Naive B cell (primary cell): ENCODE measurements around the gene RBM14. TPM values are rescaled to one million over a fixed set of nuclear protein-coding genes. Genes with fewer than 3 reads are reported as not detected.
"Not testable (repeated sequence)": the region's sequence is repeated elsewhere in the genome, so short reads cannot be mapped to it uniquely, and the experiment has no call there.

Experiments
- ATAC-seq, 2 donors: fragments of 150-1000 bp; cut with Tn5 transposase; 2 replicates each; pipeline ENCODE4 v1.10.0; 2021; ENCODE audit warnings: low read depth in 2 of 2, mild to moderate bottlenecking in 2 of 2, moderate library complexity in 2 of 2
- DNase-seq: peaks from one replicate; pipeline ENCODE4 v3.0.0; 2022
- H3K27ac Mint-ChIP-seq, 6 donors: one replicate each; pipeline ENCODE4 v1.8.0; 2020 to 2022; ENCODE audit warnings: mild to moderate bottlenecking in 6 of 6, mixed read lengths in 6 of 6, moderate library complexity in 5 of 6, inconsistent platforms in 2 of 6
- H3K27me3 Mint-ChIP-seq, 3 donors: one replicate each; pipeline ENCODE4 v1.8.0; 2021 to 2022; ENCODE audit warnings: mixed read lengths in 3 of 3, mild to moderate bottlenecking in 1 of 3
- H3K36me3 Mint-ChIP-seq, 2 donors: one replicate each; pipeline ENCODE4 v1.8.0; 2020 to 2022; ENCODE audit warnings: mixed read lengths in 2 of 2, inconsistent platforms in 1 of 2, mild to moderate bottlenecking in 1 of 2
- H3K4me1 Mint-ChIP-seq, 3 donors: one replicate each; pipeline ENCODE4 v1.8.0; 2020 to 2022; ENCODE audit warnings: mixed read lengths in 3 of 3, inconsistent platforms in 1 of 3, mild to moderate bottlenecking in 1 of 3, moderate library complexity in 1 of 3
- H3K4me3 Mint-ChIP-seq, 8 donors: one replicate each; pipeline ENCODE4 v1.8.0; 2020 to 2022; ENCODE audit warnings: mild to moderate bottlenecking in 8 of 8, mixed read lengths in 8 of 8, moderate library complexity in 8 of 8, inconsistent platforms in 2 of 8
- H3K9me3 Mint-ChIP-seq, 7 donors: one replicate each; pipeline ENCODE4 v1.8.0; 2020 to 2022; ENCODE audit warnings: mixed read lengths in 7 of 7, mild to moderate bottlenecking in 5 of 7, inconsistent platforms in 2 of 7, moderate library complexity in 1 of 7
- polyA plus RNA-seq, 6 donors: library from polyadenylated mRNA; unstranded; fragments of 300-500 nt; fragmentation: Illumina TruSeq; gene quantifications; one replicate each; pipeline ENCODE4 v1.2.3, GENCODE V29; 2021; ENCODE audit warnings: low read depth in 6 of 6

RBM14 gene
- polyA plus RNA-seq = 10 to 100 TPM; 68.0 to 97.2 (median 86.4) TPM

- peaks cover 49 to 66% (median 55%) of the 10 kb centered on the region in 3 donors for H3K4me1 Mint-ChIP-seq
- no peaks in the 10 kb centered on the region for H3K9me3 Mint-ChIP-seq
- peak within 1 kb of the TSS; percentile 98 to 100 (median 99) for H3K27ac Mint-ChIP-seq
- H3K27me3 Mint-ChIP-seq = no peaks in the 10 kb centered on the region
- DNase-seq (peak; percentile 98), ATAC-seq (peak; percentile 83)
- H3K36me3 Mint-ChIP-seq = peaks cover 7 to 9% of the 10 kb centered on the region in 2 donors
- H3K4me3 Mint-ChIP-seq = peak within 1 kb of the TSS; percentile 97 to 100 (median 98)
Observed at GRCh38 chr11:66616379-66617154, at the start of gene RBM14. Gene RBM14, plus strand, starts transcription at chr11:66616630. Its CDS starts 91 bp downstream, at chr11:66616721.

- ATAC-seq (no peak), DNase-seq (no peak)
- Mint-ChIP-seq H3K27me3 (peaks cover 0 to 43% (median 12%) of the 10 kb centered on the region in 3 donors), H3K4me1 (peaks cover 3 to 10% (median 6%) of the 10 kb centered on the region in 3 donors), H3K4me3 (peak overlapping the region; percentile 62 to 83 (median 73)), H3K27ac (no peak overlapping the region), H3K36me3 (peaks cover 0 to 5% of the 10 kb centered on the region in 2 donors), H3K9me3 (no peaks in the 10 kb centered on the region)
Observed at GRCh38 chr11:66567787-66568123, 48.7 kb upstream of the RBM14 start.

GRCh38 chr11:66568124-66568916 lies 48.1 kb upstream of the RBM14 start, which contains the start of gene CTSF:
Gene CTSF, minus strand, starts transcription at chr11:66568606. Its CDS starts 120 bp downstream, at chr11:66568486.
- Mint-ChIP-seq H3K27ac (peak within 1 kb of the TSS in 1 of 6 donors; percentile 56), H3K4me3 (peak within 1 kb of the TSS; percentile 70 to 88 (median 80)), H3K27me3 (peaks cover 0 to 43% (median 12%) of the 10 kb centered on the region in 3 donors), H3K4me1 (peaks cover 3 to 10% (median 6%) of the 10 kb centered on the region in 3 donors), H3K36me3 (peaks cover 0 to 5% of the 10 kb centered on the region in 2 donors), H3K9me3 (no peaks in the 10 kb centered on the region)
- ATAC-seq (peak; percentile 88 to 91), DNase-seq (peak; percentile 56)

- H3K27me3 Mint-ChIP-seq = peaks cover 0 to 50% (median 18%) of the 10 kb centered on the region in 3 donors
- peak overlapping the region in 5 of 8 donors; percentile 27 to 88 (median 78) for H3K4me3 Mint-ChIP-seq
- ATAC-seq = no peak
- no peak overlapping the region for H3K27ac Mint-ChIP-seq
- no peak for DNase-seq
- H3K36me3 Mint-ChIP-seq = peaks cover 0 to 5% of the 10 kb centered on the region in 2 donors
- peaks cover 3 to 10% (median 6%) of the 10 kb centered on the region in 3 donors for H3K4me1 Mint-ChIP-seq
- H3K9me3 Mint-ChIP-seq = no peaks in the 10 kb centered on the region
Observed at GRCh38 chr11:66569076-66569475, 47.4 kb upstream of the RBM14 start.

- Mint-ChIP-seq H3K27me3 (peaks cover 0 to 62% (median 30%) of the 10 kb centered on the region in 3 donors), H3K36me3 (peaks cover 0 to 5% of the 10 kb centered on the region in 2 donors), H3K27ac (peak overlapping the region in 1 of 6 donors; percentile 47), H3K9me3 (no peaks in the 10 kb centered on the region), H3K4me3 (peak overlapping the region in 2 of 8 donors; percentile 8 to 19), H3K4me1 (peaks cover 3 to 10% (median 6%) of the 10 kb centered on the region in 3 donors)
- DNase-seq (no peak), ATAC-seq (no peak)
Observed at GRCh38 chr11:66570079-66570849, 46.2 kb upstream of the RBM14 start.

GRCh38 chr11:66570850-66571180 lies 45.6 kb upstream of the RBM14 start:
- Mint-ChIP-seq H3K4me1 (peaks cover 3 to 10% (median 6%) of the 10 kb centered on the region in 3 donors), H3K4me3 (peak overlapping the region in 1 of 8 donors; percentile 56), H3K27me3 (peaks cover 0 to 67% (median 35%) of the 10 kb centered on the region in 3 donors), H3K9me3 (no peaks in the 10 kb centered on the region), H3K36me3 (peaks cover 0 to 5% of the 10 kb centered on the region in 2 donors), H3K27ac (no peak overlapping the region)
- ATAC-seq = no peak
- DNase-seq = no peak

GRCh38 chr11:66579017-66579606 lies 37.3 kb upstream of the RBM14 start:
- Mint-ChIP-seq H3K4me3 (peak overlapping the region in 2 of 8 donors; percentile 4 to 25), H3K27ac (peak overlapping the region in 2 of 6 donors; percentile 19 to 86), H3K9me3 (peaks cover 2 to 11% (median 7%) of the 10 kb centered on the region in 7 donors), H3K4me1 (peaks cover 9 to 14% (median 10%) of the 10 kb centered on the region in 3 donors), H3K27me3 (peaks cover 4 to 25% (median 25%) of the 10 kb centered on the region in 3 donors), H3K36me3 (peaks cover 0 to 8% of the 10 kb centered on the region in 2 donors)
- DNase-seq = peak; percentile 68
- ATAC-seq = peak; percentile 77 to 93

GRCh38 chr11:66580803-66581202 lies 35.6 kb upstream of the RBM14 start:
- Mint-ChIP-seq H3K4me1 (peaks cover 9 to 14% (median 10%) of the 10 kb centered on the region in 3 donors), H3K36me3 (peaks cover 0 to 8% of the 10 kb centered on the region in 2 donors), H3K27me3 (peaks cover 4 to 9% (median 8%) of the 10 kb centered on the region in 3 donors), H3K27ac (no peak overlapping the region), H3K9me3 (peaks cover 2 to 11% (median 7%) of the 10 kb centered on the region in 7 donors), H3K4me3 (no peak overlapping the region)
- no peak for ATAC-seq
- no peak for DNase-seq

- Mint-ChIP-seq H3K27me3 (peaks cover 1 to 6% (median 4%) of the 10 kb centered on the region in 3 donors), H3K4me1 (peaks cover 9 to 14% (median 10%) of the 10 kb centered on the region in 3 donors), H3K9me3 (peaks cover 2 to 11% (median 7%) of the 10 kb centered on the region in 7 donors), H3K36me3 (peaks cover 0 to 8% of the 10 kb centered on the region in 2 donors), H3K4me3 (no peak overlapping the region), H3K27ac (no peak overlapping the region)
- ATAC-seq = no peak
- no peak for DNase-seq
Observed at GRCh38 chr11:66581261-66581660, 35.2 kb upstream of the RBM14 start.

GRCh38 chr11:66582565-66583147 lies 33.8 kb upstream of the RBM14 start:
- not testable (repeated sequence) for H3K27me3 Mint-ChIP-seq, H3K4me3 Mint-ChIP-seq, DNase-seq, H3K36me3 Mint-ChIP-seq, ATAC-seq
- Mint-ChIP-seq H3K27ac (peak overlapping the region in 1 of 6 donors; percentile 33), H3K4me1 (peaks cover 9 to 14% (median 10%) of the 10 kb centered on the region in 3 donors), H3K9me3 (peaks cover 2 to 11% (median 7%) of the 10 kb centered on the region in 7 donors)

- Mint-ChIP-seq H3K9me3 (peaks cover 2 to 11% (median 7%) of the 10 kb centered on the region in 7 donors), H3K27ac (peak overlapping the region in 1 of 6 donors; percentile 39)
- ATAC-seq, DNase-seq, H3K4me3 Mint-ChIP-seq, H3K36me3 Mint-ChIP-seq, H3K27me3 Mint-ChIP-seq, H3K4me1 Mint-ChIP-seq: not testable (repeated sequence)
Observed at GRCh38 chr11:66585447-66585846, 31.0 kb upstream of the RBM14 start.

- H3K27me3 Mint-ChIP-seq = no peaks in the 10 kb centered on the region
- no peaks in the 10 kb centered on the region for H3K4me1 Mint-ChIP-seq
- peaks cover 2 to 11% (median 7%) of the 10 kb centered on the region in 7 donors for H3K9me3 Mint-ChIP-seq
- H3K4me3 Mint-ChIP-seq = no peak overlapping the region
- DNase-seq = no peak
- ATAC-seq = no peak
- H3K27ac Mint-ChIP-seq = no peak overlapping the region
- H3K36me3 Mint-ChIP-seq = peaks cover 0 to 8% of the 10 kb centered on the region in 2 donors
Observed at GRCh38 chr11:66586136-66586535, 30.3 kb upstream of the RBM14 start.
